GM15510 (cell line): ENCODE results near the gene LARP1.

ENCODE experiments used
- POLR2A ChIP-seq: IDR thresholded peaks from 3 replicates; pipeline ENCODE4 v1.6.1; 2011; ENCODE audit warnings: borderline replicate concordance; ENCODE audit not compliant: insufficient read length; ENCODE audit errors: extremely low read depth

The LARP1 gene

DNA sequence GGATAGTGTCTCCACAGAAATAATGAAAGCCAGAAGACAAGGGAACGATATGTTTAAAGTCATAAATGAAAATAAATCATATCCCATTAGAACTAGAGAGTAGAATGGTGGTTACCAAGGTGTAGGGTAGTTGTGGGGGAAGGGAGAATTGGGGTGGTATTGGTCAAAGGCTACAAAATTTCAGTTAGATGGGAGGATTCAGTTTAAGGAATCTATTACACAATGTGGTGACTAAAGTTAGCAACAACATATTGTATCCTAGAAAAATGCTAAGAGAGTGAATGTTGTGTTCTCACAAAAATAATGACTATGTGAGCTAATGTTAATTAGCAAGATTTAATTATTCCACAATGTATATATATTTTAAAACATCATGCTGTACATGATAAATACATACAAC is 27.8 kb upstream of the LARP1 start:
- TF ChIP-seq POLR2A, result no peak

- TF ChIP-seq POLR2A, result no peak
These were observed 26.1 kb upstream of the LARP1 start for GRCh38 chr5:154728939-154729588.

DNA sequence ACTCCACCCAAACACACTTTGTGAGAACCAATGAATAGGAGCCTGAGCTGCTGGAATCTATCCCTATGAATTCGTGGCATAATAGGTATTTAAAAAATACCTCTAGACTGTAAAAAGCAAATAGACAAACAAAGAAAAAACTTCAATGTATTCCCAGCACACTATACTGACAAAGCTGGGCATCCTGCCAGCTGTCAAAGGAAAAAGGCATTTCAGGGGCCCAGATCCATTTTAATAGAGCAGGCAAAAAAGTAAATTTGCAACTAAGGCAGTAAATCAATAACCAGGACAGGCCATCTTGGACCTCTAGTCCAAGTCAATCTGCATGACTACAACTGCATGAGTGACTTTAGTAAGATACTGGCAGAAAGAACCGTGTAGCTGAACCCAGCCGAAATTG is 25.6 kb upstream of the LARP1 start:
- no peak for TF ChIP-seq POLR2A

DNA sequence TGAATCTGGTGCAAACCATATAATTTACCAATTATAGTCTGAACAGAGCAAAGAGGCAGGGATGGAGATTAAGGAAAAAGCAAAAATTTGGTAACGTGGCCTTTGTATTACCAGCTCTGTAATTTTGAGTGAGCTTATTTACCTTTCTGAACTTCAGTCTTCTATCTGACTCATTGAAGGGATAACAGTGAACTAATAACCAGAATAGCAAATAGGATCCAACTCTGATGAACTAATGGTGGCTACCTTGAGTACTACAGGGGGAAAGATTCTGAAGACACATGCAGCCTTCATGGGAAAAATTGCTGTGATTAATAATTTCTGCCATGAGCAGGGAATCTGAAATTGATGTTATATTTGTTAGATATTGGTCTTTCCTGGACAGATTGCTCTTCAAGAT is 23.0 kb upstream of the LARP1 start:
- no peak for TF ChIP-seq POLR2A

DNA sequence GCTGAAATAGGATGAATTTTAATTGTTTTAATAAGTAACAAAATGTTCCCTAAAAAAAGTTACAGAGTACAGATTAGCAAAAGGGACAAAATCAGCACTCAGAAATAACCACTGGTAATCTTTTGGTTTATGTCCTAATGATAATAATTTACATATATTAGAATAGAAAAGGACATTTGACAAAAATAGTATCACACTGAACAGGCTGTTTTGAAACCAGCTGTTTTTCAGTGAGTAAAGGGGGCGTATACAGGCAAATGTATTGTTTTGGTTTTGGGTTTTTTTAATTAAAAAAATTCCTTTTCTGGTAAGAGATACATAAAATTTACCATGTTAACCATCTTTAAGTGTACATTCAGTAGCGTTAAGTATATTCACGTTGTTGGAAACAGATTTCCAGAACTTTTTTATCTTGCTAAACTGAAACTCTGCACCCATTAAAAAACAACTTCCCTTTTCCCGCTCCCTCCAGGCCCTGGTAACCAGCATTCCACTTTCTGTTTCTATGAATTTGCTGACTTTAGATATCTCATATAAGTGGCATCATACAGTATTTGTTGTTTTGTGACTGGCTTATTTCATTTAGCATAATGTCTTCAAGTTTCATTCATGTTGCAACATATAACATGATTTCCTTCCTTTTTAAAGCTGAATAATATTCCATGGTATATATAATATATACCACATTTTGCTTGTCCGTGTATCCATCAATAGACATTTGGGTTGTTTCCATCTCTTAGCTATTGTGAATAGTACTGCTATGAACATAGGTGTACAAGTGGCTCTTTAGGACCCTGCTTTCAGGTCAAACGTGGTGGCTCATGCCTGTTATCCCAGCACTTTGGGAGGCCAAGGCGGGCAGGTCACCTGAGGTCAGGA is 20.6 kb upstream of the LARP1 start:
- TF ChIP-seq POLR2A, result no peak

- no peak for TF ChIP-seq POLR2A
These were observed 17.4 kb upstream of the LARP1 start for GRCh38 chr5:154737667-154738320.

- TF ChIP-seq POLR2A, result no peak
These were observed 14.7 kb upstream of the LARP1 start for GRCh38 chr5:154740483-154740882.

DNA sequence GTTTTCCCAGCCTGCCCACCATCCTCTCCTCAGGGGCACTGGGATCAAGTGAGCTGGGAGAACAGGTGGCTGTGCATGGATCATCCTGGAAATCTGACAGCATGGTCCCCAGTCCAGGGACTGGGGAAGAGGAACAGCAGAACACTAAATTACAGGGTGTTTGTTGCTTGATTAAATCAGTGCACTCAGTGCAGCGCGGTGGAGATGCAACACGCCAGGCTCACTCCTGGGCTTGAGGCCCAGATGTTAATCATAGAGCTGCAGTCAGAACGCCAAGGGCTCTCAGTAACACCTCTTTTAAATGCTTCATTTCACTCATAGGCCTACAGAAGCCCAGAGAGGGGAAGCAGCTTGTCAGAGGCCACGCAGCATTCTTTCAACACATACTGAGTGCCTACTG is 14.2 kb upstream of the LARP1 start:
- TF ChIP-seq POLR2A, result no peak

- no peak for TF ChIP-seq POLR2A
These were observed 13.8 kb upstream of the LARP1 start for GRCh38 chr5:154741415-154741814.

GRCh38 chr5:154743812-154744211 is 11.4 kb upstream of the LARP1 start:
- no peak for TF ChIP-seq POLR2A

GRCh38 chr5:154745349-154745748 is 9.8 kb upstream of the LARP1 start:
- TF ChIP-seq POLR2A, result no peak

GRCh38 chr5:154749491-154749890 is 5.7 kb upstream of the LARP1 start:
- TF ChIP-seq POLR2A, result no peak

DNA sequence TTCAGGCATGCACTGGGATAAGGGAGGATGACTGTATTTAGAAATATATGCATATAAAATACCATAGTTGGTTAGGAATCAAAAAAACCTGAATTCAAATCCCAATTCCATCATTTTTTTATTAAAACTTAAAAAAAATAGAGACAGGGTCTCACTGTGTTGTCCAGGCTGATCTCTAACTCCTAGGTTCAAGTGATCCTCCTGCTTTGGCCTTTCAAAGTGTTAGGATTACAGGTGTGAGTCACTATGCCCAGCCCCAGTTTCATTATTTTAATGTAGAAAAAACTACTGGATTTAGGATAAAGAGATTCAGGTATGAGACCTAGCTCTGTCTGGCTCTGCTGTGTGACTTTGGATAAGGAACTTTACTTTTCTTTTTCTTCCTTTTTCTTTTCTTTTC is 3.3 kb upstream of the LARP1 start:
- no peak for TF ChIP-seq POLR2A

- TF ChIP-seq POLR2A, result no peak
These were observed 1.4 kb upstream of the LARP1 start for GRCh38 chr5:154753792-154754191.
